ENCODE data around the gene GPBP1. TPM values are rescaled to one million over a fixed set of nuclear protein-coding genes. Genes with fewer than 3 reads are reported as not detected.

Gene GPBP1
- total and polyA plus RNA-seq, 9 of the 15 experiments (the other 6 are each of a cell fraction or from before 2014, with no cell fraction given) = 31.0 to 109 (median 68.4) TPM

- no peak for TF ChIP-seq MAX (CRISPR knock-in tag; IDR thresholded peaks at IDR 0.05)
- TF ChIP-seq HMG20A (CRISPR knock-in tag; conservative IDR thresholded peaks at IDR 0.05) = no peak
- peak; percentile 59; the same call in 1 of the 2 replicates for TF ChIP-seq ADNP (tag; IDR thresholded peaks at IDR 0.05)
- peak; percentile 61 for TF ChIP-seq RBM25 (IDR thresholded peaks at IDR 0.05; ENCODE audit: low read depth, low read length, severe bottlenecking)
- no peak for TF ChIP-seq NR4A1 (CRISPR knock-in tag; IDR thresholded peaks at IDR 0.05)
- no peak for TF ChIP-seq NR4A1 (tag; IDR thresholded peaks at IDR 0.05)
- TF ChIP-seq HMGN3 (IDR thresholded peaks at IDR 0.05; ENCODE audit: borderline replicate concordance, extremely low read depth, insufficient read length, low read depth, low read length) = no peak
- no peak for TF ChIP-seq TAF1 (IDR thresholded peaks at IDR 0.05; ENCODE audit: control insufficient read depth, extremely low read depth, insufficient read depth, low read length, severe bottlenecking)
- TF ChIP-seq ZSCAN29 (IDR thresholded peaks at IDR 0.05) = no peak
- no peak for TF ChIP-seq TOE1 (IDR thresholded peaks at IDR 0.05; ENCODE audit: borderline replicate concordance)
- no peak for TF ChIP-seq TOE1 (CRISPR knock-in tag; IDR thresholded peaks at IDR 0.05; ENCODE audit: borderline replicate concordance, low read depth)
- no peak for TF ChIP-seq HCFC1 (IDR thresholded peaks at IDR 0.05; ENCODE audit: low read depth, low read length)
These were observed 3.8 kb downstream of the GPBP1 start (continued) for GRCh38 chr5:57177479-57178156.
